A549 (cell line): Measurements from ENCODE around the gene LYZL2. TPM values are rescaled to one million over a fixed set of nuclear protein-coding genes. Genes with fewer than 3 reads are reported as not detected.
"Not testable (repeated sequence)": the region's sequence is repeated elsewhere in the genome, so short reads cannot be mapped to it uniquely, and the experiment has no call there.

Source experiments
- ATAC-seq, 2 experiments: fragments of 200-7000 bp in 1 of 2; fragments of >200 bp in 1 of 2; cut with Nextera tagmentation in 1 of 2; cut with Tn5 transposase in 1 of 2; 3 replicates each; pipeline versions ENCODE4 v1.8.0 to v1.9.1; 2018 to 2020; ENCODE audit warnings: mild to moderate bottlenecking in 1 of 2, moderate library complexity in 1 of 2
- CTCF ChIA-PET: fragments of 300-600 bp; sonication (Branson Sonifier 250); formaldehyde crosslinking; extraction: SDS; loops from one replicate; lab custom pipeline; 2021; ENCODE audit warnings: antibody characterized with exemption, inconsistent platforms; lab: Yijun Ruan, JAX
- POLR2A ChIA-PET: fragments of 350-600 bp; formaldehyde crosslinking; extraction: SDS; loops from one replicate; lab custom pipeline; 2021; ENCODE audit warnings: antibody characterized with exemption, inconsistent platforms; lab: Yijun Ruan, JAX
- DNase-seq, 2 experiments: peaks; one replicate each; pipeline versions ENCODE4 v3.0.0 to v3.0.0-alpha.2; 2011 to 2016; ENCODE audit warnings: low read depth in 1 of 2, low spot score in 1 of 2
- FAIRE-seq: peaks from 2 replicates; lab custom pipeline; 2011; peaks lifted over from hg19 to GRCh38; lab: Jason Lieb, UNC
- H3K27ac ChIP-seq, 2 experiments: fragments of >200 bp; sonication (Bioruptor Twin); formaldehyde crosslinking; 3 replicates each; pipeline ENCODE4 v1.5.1; 2016 to 2017
- H3K4me1 ChIP-seq: fragments of >200 bp; sonication (Bioruptor Twin); formaldehyde crosslinking; 3 replicates; pipeline ENCODE4 v1.6.1; 2016
- H3K4me2 ChIP-seq: fragments of >200 bp; sonication (Bioruptor Twin); formaldehyde crosslinking; 3 replicates; pipeline ENCODE4 v1.6.1; 2016
- H3K4me3 ChIP-seq: fragments of >200 bp; sonication (Bioruptor Twin); formaldehyde crosslinking; 3 replicates; pipeline ENCODE4 v1.5.1; 2016
- H3K9me3 ChIP-seq: fragments of >200 bp; sonication (Bioruptor Twin); formaldehyde crosslinking; 3 replicates; pipeline ENCODE4 v1.6.1; 2016
- ATOH8 ChIP-seq: fragments of 250-450 bp; sonication (Bioruptor Pico); IDR thresholded peaks from 2 replicates; pipeline ENCODE4 v1.5.0; 2020; ENCODE audit warnings: low read depth, mild to moderate bottlenecking, moderate library complexity
- BHLHE40 ChIP-seq: IDR thresholded peaks from 2 replicates; pipeline ENCODE4 v1.6.1; 2012; ENCODE audit warnings: low read depth, low read length, inconsistent platforms
- CHD4 ChIP-seq: fragments of 200-600 bp; sonication (generic); IDR thresholded peaks from 2 replicates; pipeline ENCODE4 v1.6.1; 2016; ENCODE audit warnings: antibody characterized with exemption, mild to moderate bottlenecking, borderline replicate concordance
- EHF ChIP-seq: fragments of 250-450 bp; sonication (Bioruptor Pico); IDR thresholded peaks from 2 replicates; pipeline ENCODE4 v1.5.0; 2020; ENCODE audit warnings: mild to moderate bottlenecking
- ELK1 ChIP-seq: fragments of 150-350 bp; IDR thresholded peaks from 2 replicates; pipeline ENCODE4 v1.6.1; 2014; ENCODE audit warnings: low read depth, mild to moderate bottlenecking, low read length
- FOSL2 ChIP-seq, 2 experiments: fragments of 450-650 bp in 1 of 2; fragments of >200 bp in 1 of 2; sonication (Bioruptor Twin) in 1 of 2; formaldehyde crosslinking; IDR thresholded peaks; 2 replicates each; pipeline versions ENCODE4 v1.5.0 to v1.6.1; 2016 to 2020; ENCODE audit warnings: mild to moderate bottlenecking in 1 of 2, moderate library complexity in 1 of 2
- FOXS1 ChIP-seq: fragments of 250-450 bp; sonication (Bioruptor Pico); IDR thresholded peaks from 2 replicates; pipeline ENCODE4 v1.5.0; 2020; ENCODE audit warnings: mild to moderate bottlenecking, moderate library complexity
- GATA3 ChIP-seq: IDR thresholded peaks from 2 replicates; pipeline ENCODE4 v1.6.1; 2012; ENCODE audit warnings: borderline replicate concordance
- KDM1A ChIP-seq: fragments of 200-600 bp; sonication (generic); IDR thresholded peaks from 2 replicates; pipeline ENCODE4 v1.6.1; 2016; ENCODE audit warnings: low read depth, mild to moderate bottlenecking
- MAFK ChIP-seq: fragments of 450-650 bp; IDR thresholded peaks from 2 replicates; pipeline ENCODE4 v1.6.1; 2014; ENCODE audit not compliant: partially characterized antibody
- MYC ChIP-seq: IDR thresholded peaks from 2 replicates; pipeline ENCODE4 v1.6.1; 2012; ENCODE audit warnings: mild to moderate bottlenecking, inconsistent platforms, low read length, improper control_type of control experiment, borderline replicate concordance
- RARB ChIP-seq: fragments of 250-450 bp; sonication (Bioruptor Pico); IDR thresholded peaks from 2 replicates; pipeline ENCODE4 v1.8.0; 2021; ENCODE audit warnings: mild to moderate bottlenecking, moderate library complexity
- REST ChIP-seq: fragments of 200-600 bp; sonication (generic); IDR thresholded peaks from 2 replicates; pipeline ENCODE4 v1.6.1; 2016; ENCODE audit warnings: antibody characterized with exemption, mild to moderate bottlenecking, moderate library complexity
- RFX5 ChIP-seq: fragments of 450-650 bp; IDR thresholded peaks from 2 replicates; pipeline ENCODE4 v1.7.1; 2014; ENCODE audit warnings: antibody characterized with exemption, mild to moderate bottlenecking, moderate library complexity
- RNF2 ChIP-seq: fragments of 200-600 bp; sonication (generic); IDR thresholded peaks from 2 replicates; pipeline ENCODE4 v1.6.1; 2016; ENCODE audit warnings: low read depth, mild to moderate bottlenecking, antibody characterized with exemption, moderate library complexity, borderline replicate concordance
- USF2 ChIP-seq: fragments of 450-650 bp; IDR thresholded peaks from 2 replicates; pipeline ENCODE4 v1.6.1; 2014; ENCODE audit warnings: antibody characterized with exemption
- ZFP36 ChIP-seq: fragments of 450-650 bp; IDR thresholded peaks from 2 replicates; pipeline ENCODE4 v1.6.1; 2014; ENCODE audit warnings: borderline replicate concordance; ENCODE audit not compliant: partially characterized antibody
- ZNF302 ChIP-seq: fragments of 250-450 bp; sonication (Bioruptor Pico); IDR thresholded peaks from 2 replicates; pipeline ENCODE4 v1.9.0; 2021; ENCODE audit warnings: inconsistent platforms, mild to moderate bottlenecking, moderate library complexity
- ZSCAN20 ChIP-seq: fragments of 250-450 bp; sonication (Bioruptor Pico); IDR thresholded peaks from 2 replicates; pipeline ENCODE4 v1.8.0; 2022; ENCODE audit warnings: mild to moderate bottlenecking, moderate library complexity
- whole genome bisulfite sequencing: methylation state at CpG from one replicate; pipeline ENCODE4 v1.1.6; 2017; ENCODE audit errors: missing lambda C conversion rate; 5-methylcytosine and 5-hydroxymethylcytosine counted together
- polyA plus RNA-seq, 4 experiments: library from polyadenylated mRNA; depleted of rRNA in 3 of 4; stranded (reverse); fragments of >200 nt; fragmentation: RNase III in 1 of 4; extraction: RNeasy Plus Mini Kit Qiagen cat#74134 plus additional on column Dnase treatment in 1 of 4; gene quantifications; 2 replicates in 3 of 4; 3 replicates in 1 of 4; pipeline ENCODE4 v1.2.3, GENCODE V29; 2011 to 2017

Gene LYZL2
- polyA plus RNA-seq, 2 of the 4 experiments (the other 2 are of a cell fraction): not detected

GRCh38 chr10:30600005-30600404 is 29.5 kb downstream of the LYZL2 start (continued):
- TF ChIP-seq RNF2 (no peak), ZNF302 (CRISPR knock-in tag) (no peak)

- TF ChIP-seq ZFP36 (no peak), REST (no peak), GATA3 (no peak), RARB (CRISPR knock-in tag) (no peak), BHLHE40 (no peak), EHF (CRISPR knock-in tag) (no peak), ZSCAN20 (CRISPR knock-in tag) (no peak), MAFK (no peak), FOXS1 (no peak), FOSL2 (IDR thresholded peaks at IDR 0.05) (no peak), FOSL2 (CRISPR knock-in tag; IDR thresholded peaks at IDR 0.05) (no peak), USF2 (no peak), MYC (no peak), ATOH8 (CRISPR knock-in tag) (no peak), RFX5 (no peak), ELK1 (no peak), KDM1A (no peak), CHD4 (no peak)
- ATAC-seq: no peak
- Histone ChIP-seq H3K4me2 (no peak overlapping the region), H3K4me3 (no peak overlapping the region), H3K27ac (peak overlapping the region in 1 of 2 experiments; percentile 14; a peak in 1 of 6 replicates), H3K9me3 (no peaks in the 10 kb centered on the region), H3K4me1 (peaks cover 12% of the 10 kb centered on the region; the same call in 1 of the 3 replicates)
- DNase-seq: no peak
- ChIA-PET CTCF (no interaction called here), POLR2A (no interaction called here)
- no peak for FAIRE-seq
- 94% methylated on average over 8 of the region's 8 CpGs for WGBS
These were observed 31.3 kb downstream of the LYZL2 start for GRCh38 chr10:30598105-30598776.

- H3K9me3 ChIP-seq, FAIRE-seq, H3K4me3 ChIP-seq, DNase-seq, POLR2A ChIA-PET, ATAC-seq, H3K4me2 ChIP-seq, H3K4me1 ChIP-seq: not testable (repeated sequence)
- CTCF ChIA-PET: interaction anchor here (1.3 kb wide), 1 partner anchor 599 kb away, joined by 3 read pairs; no protein-coding TSS in a partner anchor
- H3K27ac ChIP-seq: peak overlapping the region in 1 of 2 experiments; percentile 14; a peak in 2 of 6 replicates
- 77% methylated on average over 6 of the region's 7 CpGs for WGBS
These were observed 32.1 kb downstream of the LYZL2 start for GRCh38 chr10:30597433-30597824.

- ATAC-seq: peak in 1 of 2 experiments; percentile 24; a peak in 1 of 6 replicates
- CTCF ChIA-PET: interaction anchor here (1.1 to 1.8 kb wide), 3 partner anchors 15 to 598 kb away, joined by 3 to 6 read pairs (median 3); no protein-coding TSS in a partner anchor
These were observed 32.8 kb downstream of the LYZL2 start for GRCh38 chr10:30596493-30597432.

More at GRCh38 chr10:30596493-30597432, 32.8 kb downstream of the LYZL2 start:
- POLR2A ChIA-PET, H3K9me3 ChIP-seq, H3K4me3 ChIP-seq, H3K4me1 ChIP-seq, H3K4me2 ChIP-seq, DNase-seq: not testable (repeated sequence)
- WGBS: 68% methylated on average over 12 of the region's 12 CpGs
- peak overlapping the region in 1 of 2 experiments; percentile 45; a peak in 3 of 6 replicates for H3K27ac ChIP-seq
- peak; percentile 79 for FAIRE-seq
